HEK293T (cell line): ENCODE measurements around the gene COLGALT1.

ENCODE experiments used
- BHLHE40 ChIP-seq: fragments of 450-650 bp; IDR thresholded peaks from 2 replicates; pipeline ENCODE4 v1.6.1; 2016; ENCODE audit warnings: mild to moderate bottlenecking, moderate library complexity, borderline replicate concordance
- FOXM1 ChIP-seq: fragments of 450-650 bp; IDR thresholded peaks from 2 replicates; pipeline ENCODE4 v1.6.1; 2017; ENCODE audit warnings: mild to moderate bottlenecking, borderline replicate concordance
- L3MBTL2 ChIP-seq: fragments of 450-650 bp; conservative IDR thresholded peaks from 2 replicates; pipeline ENCODE4 v1.6.1; 2016; ENCODE audit warnings: mild to moderate bottlenecking
- NFRKB ChIP-seq: fragments of 450-650 bp; IDR thresholded peaks from 2 replicates; pipeline ENCODE4 v1.6.1; 2016; ENCODE audit warnings: mild to moderate bottlenecking, moderate library complexity
- TARDBP ChIP-seq: fragments of 450-650 bp; IDR thresholded peaks from 2 replicates; pipeline ENCODE4 v1.6.1; 2016
- ZNF384 ChIP-seq: fragments of 450-650 bp; IDR thresholded peaks from 2 replicates; pipeline ENCODE4 v1.6.1; 2016

DNA sequence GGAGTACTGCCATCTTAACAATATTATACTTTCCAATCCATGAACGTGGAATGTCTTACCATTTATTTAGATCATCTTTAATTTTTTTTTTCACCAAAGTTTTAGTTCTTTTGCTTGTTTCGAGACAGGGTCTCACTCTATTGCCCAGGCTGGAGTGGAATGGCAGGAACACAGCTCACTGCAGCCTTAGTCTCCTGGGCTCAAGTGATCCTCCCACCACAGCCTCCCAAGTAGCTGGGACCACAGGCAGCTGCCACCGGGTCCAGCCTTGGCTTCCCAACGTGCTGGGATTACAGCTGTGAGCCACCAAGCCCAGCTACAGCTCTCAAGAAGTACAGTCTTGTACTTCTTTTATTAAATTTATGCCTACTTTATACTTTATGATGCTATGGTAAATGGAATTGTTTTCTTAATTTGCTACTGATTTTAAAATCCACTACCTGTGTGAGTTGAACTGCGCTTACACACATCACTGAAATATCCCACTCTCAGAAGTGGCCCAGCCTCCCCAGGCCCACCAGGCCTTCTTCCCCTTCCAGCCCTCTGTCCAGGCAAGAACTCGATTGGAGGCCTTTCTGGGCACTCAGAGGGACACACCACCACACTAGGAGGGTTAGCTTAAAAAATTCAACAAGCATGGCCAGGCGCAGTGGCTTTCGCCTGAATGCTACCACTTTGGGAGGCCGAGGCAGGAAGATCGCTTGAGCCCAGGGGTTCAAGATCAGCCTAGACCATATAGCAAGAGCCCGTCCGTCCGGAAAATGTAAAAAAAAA is 45.0 kb upstream of the COLGALT1 start:
- TF ChIP-seq BHLHE40, result no peak
- no peak for TF ChIP-seq NFRKB
- TF ChIP-seq TARDBP, result no peak
- TF ChIP-seq FOXM1, result no peak
- no peak for TF ChIP-seq L3MBTL2
- no peak for TF ChIP-seq ZNF384
